SK-N-SH (cell line): ENCODE measurements around the gene LPP. TPM values are rescaled to one million over a fixed set of nuclear protein-coding genes. Genes with fewer than 3 reads are reported as not detected.

Experiments
- CTCF ChIA-PET: fragments of 300-600, 350-600 bp; formaldehyde crosslinking; extraction: SDS; loops from one replicate; lab custom pipeline; 2021; lab: Yijun Ruan, JAX
- POLR2A ChIA-PET: fragments of 350-600 bp; sonication (Branson Sonifier 250); formaldehyde crosslinking; extraction: SDS; loops from one replicate; lab custom pipeline; 2020; ENCODE audit warnings: antibody characterized with exemption, inconsistent platforms; lab: Yijun Ruan, JAX
- DNase-seq: peaks from one replicate; pipeline ENCODE4 v3.0.0; 2012
- H2AFZ ChIP-seq: fragments of 200-600 bp; sonication (generic); 2 replicates; pipeline ENCODE4 v1.8.1; 2016; ENCODE audit warnings: antibody characterized with exemption, mild to moderate bottlenecking, low read depth
- H3F3A ChIP-seq: fragments of 200-600 bp; sonication (generic); replicated peaks from 2 replicates; pipeline ENCODE3; 2016; ENCODE audit warnings: antibody characterized with exemption, mild to moderate bottlenecking; ENCODE audit not compliant: insufficient read depth
- H3K27ac ChIP-seq, 2 experiments: fragments of 200-500 bp in 1 of 2; fragments of 200-600 bp in 1 of 2; sonication (Bioruptor generic) in 1 of 2; sonication (generic), shearing (Covaris generic) in 1 of 2; 2 replicates each; pipeline versions ENCODE4 v1.5.1 to v1.6.1; 2014 to 2016; ENCODE audit warnings: low read depth in 2 of 2, inconsistent platforms in 1 of 2, low read length in 1 of 2, mild to moderate bottlenecking in 1 of 2, mixed read lengths in 1 of 2
- H3K27me3 ChIP-seq: fragments of 200-600 bp; sonication (generic), shearing (Covaris generic); 2 replicates; pipeline ENCODE4 v1.6.1; 2016; ENCODE audit warnings: mixed run types; ENCODE audit not compliant: insufficient read depth
- H3K36me3 ChIP-seq, 2 experiments: fragments of 200-500 bp in 1 of 2; fragments of 200-600 bp in 1 of 2; sonication (Bioruptor generic) in 1 of 2; sonication (generic) in 1 of 2; replicated peaks in 1 of 2; 2 replicates each; pipeline versions ENCODE3 to v1.5.1; 2014 to 2016; ENCODE audit warnings: low read length in 1 of 2, mild to moderate bottlenecking in 1 of 2; ENCODE audit not compliant: insufficient read depth in 2 of 2, control insufficient read depth in 1 of 2
- H3K4me1 ChIP-seq, 2 experiments: fragments of 200-500 bp in 1 of 2; fragments of 200-600 bp in 1 of 2; sonication (Bioruptor generic) in 1 of 2; sonication (generic), shearing (Covaris generic) in 1 of 2; 2 replicates each; pipeline versions ENCODE4 v1.5.1 to v1.6.1; 2014 to 2016; ENCODE audit warnings: low read depth in 1 of 2, low read length in 1 of 2, mixed run types in 1 of 2; ENCODE audit not compliant: insufficient read depth in 2 of 2, control insufficient read depth in 1 of 2
- H3K4me2 ChIP-seq: fragments of 200-600 bp; sonication (generic), shearing (Covaris generic); 2 replicates; pipeline ENCODE4 v1.6.1; 2017; ENCODE audit warnings: mixed run types
- H3K4me3 ChIP-seq, 2 experiments: fragments of 200-500 bp in 1 of 2; fragments of 200-600 bp in 1 of 2; sonication (Bioruptor generic) in 1 of 2; sonication (generic), shearing (Covaris generic) in 1 of 2; 2 replicates each; pipeline versions ENCODE4 v1.5.1 to v1.8.1; 2014 to 2016; ENCODE audit warnings: low read depth in 2 of 2, inconsistent platforms in 1 of 2, low read length in 1 of 2, mild to moderate bottlenecking in 1 of 2, mixed read lengths in 1 of 2, moderate library complexity in 1 of 2
- H3K79me2 ChIP-seq: fragments of 200-600 bp; sonication (generic); 2 replicates; pipeline ENCODE4 v1.8.1; 2017; ENCODE audit warnings: mild to moderate bottlenecking; ENCODE audit not compliant: insufficient read depth
- H3K9ac ChIP-seq: fragments of 200-600 bp; sonication (generic); 2 replicates; pipeline ENCODE4 v1.6.1; 2017; ENCODE audit warnings: mixed run types
- H3K9me2 ChIP-seq: fragments of 200-600 bp; sonication (generic); 2 replicates; pipeline ENCODE4 v1.6.1; 2017; ENCODE audit warnings: mixed run types
- H3K9me3 ChIP-seq: fragments of 200-600 bp; sonication (generic); 2 replicates; pipeline ENCODE4 v1.6.1; 2017; ENCODE audit warnings: mixed run types, mild to moderate bottlenecking, moderate library complexity
- H4K20me1 ChIP-seq: fragments of 200-600 bp; sonication (generic); 2 replicates; pipeline ENCODE4 v1.6.1; 2017; ENCODE audit warnings: mild to moderate bottlenecking, mixed run types; ENCODE audit not compliant: insufficient read depth
- EZH2phosphoT487 ChIP-seq: fragments of 200-600 bp; sonication (generic); IDR thresholded peaks from 2 replicates; pipeline ENCODE4 v1.6.1; 2017; ENCODE audit warnings: low read depth, mixed run types, mild to moderate bottlenecking, antibody characterized with exemption, moderate library complexity, borderline replicate concordance
- FOXJ3 ChIP-seq: sonication (generic); formaldehyde crosslinking; IDR thresholded peaks from 2 replicates; pipeline ENCODE4 v1.5.1; 2020; ENCODE audit warnings: mild to moderate bottlenecking, missing genetic modification reagents
- GABPA ChIP-seq: IDR thresholded peaks from 2 replicates; pipeline ENCODE4 v1.4.0; 2012; ENCODE audit warnings: low read depth, mild to moderate bottlenecking
- GATA2 ChIP-seq: sonication (generic); formaldehyde crosslinking; IDR thresholded peaks from 2 replicates; pipeline ENCODE4 v1.5.0; 2020; ENCODE audit warnings: mild to moderate bottlenecking, missing genetic modification reagents
- IRF3 ChIP-seq: fragments of 150-350 bp; IDR thresholded peaks from 2 replicates; pipeline ENCODE4 v1.6.1; 2016; ENCODE audit warnings: mild to moderate bottlenecking, low read depth, low read length
- MEF2A ChIP-seq: IDR thresholded peaks from 2 replicates; pipeline ENCODE4 v1.4.0; 2012; ENCODE audit warnings: low read depth, borderline replicate concordance
- PBX3 ChIP-seq: IDR thresholded peaks from 2 replicates; pipeline ENCODE4; 2012
- RCOR1 ChIP-seq: fragments of 150-350 bp; IDR thresholded peaks from 2 replicates; pipeline ENCODE4 v1.6.1; 2017; ENCODE audit warnings: antibody characterized with exemption, low read length
- REST ChIP-seq: IDR thresholded peaks from 2 replicates; pipeline ENCODE4 v1.6.1; 2012; ENCODE audit warnings: mild to moderate bottlenecking, low read depth, low read length, moderate library complexity
- SIN3A ChIP-seq: IDR thresholded peaks from 2 replicates; pipeline ENCODE4 v1.6.1; 2012; ENCODE audit warnings: low read depth, mild to moderate bottlenecking, low read length, moderate library complexity, borderline replicate concordance
- USF1 ChIP-seq: IDR thresholded peaks from 2 replicates; pipeline ENCODE4 v1.4.0; 2012; ENCODE audit warnings: low read depth, borderline replicate concordance
- ZBTB33 ChIP-seq: IDR thresholded peaks from 2 replicates; pipeline ENCODE4 v1.4.0; 2012; ENCODE audit warnings: low read depth, borderline replicate concordance
- WGBS: methylation state at CpG from one replicate; pipeline ENCODE4 v1.1.6; 2017; ENCODE audit warnings: low lambda C conversion rate; 5-methylcytosine and 5-hydroxymethylcytosine counted together
- polyA plus RNA-seq, 3 experiments: library from polyadenylated mRNA; depleted of rRNA; stranded (reverse); fragments of >200 nt; gene quantifications; 2 replicates each; pipeline ENCODE4 v1.2.3, GENCODE V29; 2012

LPP gene
- polyA plus RNA-seq, 1 of the 3 experiments (the other 2 are of a cell fraction): 6.6 TPM

- POLR2A ChIA-PET: no interaction called here
These were observed 198.4 kb downstream of the LPP start for GRCh38 chr3:188352196-188352927.

More at GRCh38 chr3:188352196-188352927, 198.4 kb downstream of the LPP start:
- TF ChIP-seq FOXJ3 (no peak), IRF3 (no peak), RCOR1 (no peak), PBX3 (no peak), USF1 (no peak), GABPA (no peak), ZBTB33 (no peak), EZH2phosphoT487 (no peak), MEF2A (no peak), REST (no peak), SIN3A (no peak), GATA2 (CRISPR knock-in tag) (no peak)
- no peak overlapping the region for H3K9ac ChIP-seq
- H3F3A ChIP-seq: peaks cover 13% of the 10 kb centered on the region
- H3K36me3 ChIP-seq: peaks cover 0 to 12% of the 10 kb centered on the region in 2 experiments
- no peak for DNase-seq
- no peaks in the 10 kb centered on the region for H3K9me3 ChIP-seq
- no peak overlapping the region for H3K4me3 ChIP-seq
- H3K79me2 ChIP-seq: peaks cover 79% of the 10 kb centered on the region
- H2AFZ ChIP-seq: no peak overlapping the region
- no peaks in the 10 kb centered on the region for H3K9me2 ChIP-seq
- CTCF ChIA-PET: interaction anchor here (1.2 kb wide), 1 partner anchor 611 kb away, joined by 3 read pairs; no protein-coding TSS in a partner anchor
- no peaks in the 10 kb centered on the region for H3K27me3 ChIP-seq
- 79% methylated on average over 18 of the region's 18 CpGs for WGBS
- no peak overlapping the region for H3K27ac ChIP-seq
- H3K4me1 ChIP-seq: peaks cover 0 to 19% of the 10 kb centered on the region in 2 experiments; a peak in 2 of 4 replicates
- H3K4me2 ChIP-seq: no peak overlapping the region
- peaks cover 5% of the 10 kb centered on the region; the same call in 1 of the 2 replicates for H4K20me1 ChIP-seq
